Brain microvascular endothelial cell (primary cell): Measurements from ENCODE around the gene MSI2.

Experiments used
- DNase-seq: peaks from one replicate; pipeline ENCODE4 v3.0.0-alpha.2; 2020
- H3K27ac ChIP-seq: fragments of 250-450 bp; sonication (Bioruptor Pico); 2 replicates; pipeline ENCODE4 v1.5.1; 2020; ENCODE audit warnings: mild to moderate bottlenecking, moderate library complexity
- H3K27me3 ChIP-seq: fragments of 250-450 bp; sonication (Bioruptor Pico); replicated peaks from 2 replicates; pipeline ENCODE4 v1.5.1; 2020; ENCODE audit warnings: mild to moderate bottlenecking
- H3K36me3 ChIP-seq: fragments of 250-450 bp; sonication (Bioruptor Pico); replicated peaks from 2 replicates; pipeline ENCODE4 v1.5.1; 2020; ENCODE audit warnings: mild to moderate bottlenecking
- H3K4me3 ChIP-seq: 2 replicates; pipeline ENCODE4 v1.5.1; 2011; ENCODE audit warnings: low read depth, mild to moderate bottlenecking, control low read depth, low read length, moderate library complexity
- in situ Hi-C: cut with HindIII; loops from 2 replicates; pipeline ENCODE4 v1.10.0; 2017; ENCODE audit warnings: low sequenced_read_pairs, low pct_ligation_motif_present
- TF ChIP-seq, protein P1 (sequence below): IDR thresholded peaks from 2 replicates; pipeline ENCODE4 v1.5.1; 2011; ENCODE audit warnings: low read depth, mild to moderate bottlenecking, moderate library complexity, low read length, control low read depth, inconsistent platforms; ENCODE audit errors: missing control alignments

Gene MSI2

DNA sequence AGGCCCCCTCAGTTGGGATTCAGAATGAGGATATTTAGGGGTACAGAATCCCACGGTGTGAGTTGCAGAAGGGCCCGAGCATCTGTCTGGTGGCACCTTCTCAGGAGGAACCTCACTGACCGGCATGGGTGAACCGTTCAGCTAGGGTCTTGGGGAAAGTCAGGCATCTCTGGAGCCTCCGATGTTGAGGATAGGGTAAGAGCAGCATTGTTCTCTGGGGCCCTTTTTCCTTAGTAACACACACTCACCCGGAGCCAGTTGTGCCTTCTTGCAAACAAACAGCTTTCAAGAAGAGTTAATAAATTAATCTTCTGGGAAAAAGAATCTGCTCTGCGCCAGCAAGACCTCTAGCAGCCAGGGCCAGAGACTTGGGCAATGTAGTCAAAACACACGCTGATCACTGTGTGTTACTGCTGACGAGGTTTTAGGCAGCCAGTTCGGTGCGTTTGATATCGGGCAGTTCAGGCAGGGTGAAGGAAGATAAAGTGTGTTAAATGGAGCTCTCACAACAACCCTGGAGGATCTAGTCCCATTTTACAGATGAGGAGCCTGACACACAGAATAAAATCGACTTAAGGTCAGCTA lies 48.9 kb downstream of the MSI2 start:
- TF ChIP-seq, protein P1, sequence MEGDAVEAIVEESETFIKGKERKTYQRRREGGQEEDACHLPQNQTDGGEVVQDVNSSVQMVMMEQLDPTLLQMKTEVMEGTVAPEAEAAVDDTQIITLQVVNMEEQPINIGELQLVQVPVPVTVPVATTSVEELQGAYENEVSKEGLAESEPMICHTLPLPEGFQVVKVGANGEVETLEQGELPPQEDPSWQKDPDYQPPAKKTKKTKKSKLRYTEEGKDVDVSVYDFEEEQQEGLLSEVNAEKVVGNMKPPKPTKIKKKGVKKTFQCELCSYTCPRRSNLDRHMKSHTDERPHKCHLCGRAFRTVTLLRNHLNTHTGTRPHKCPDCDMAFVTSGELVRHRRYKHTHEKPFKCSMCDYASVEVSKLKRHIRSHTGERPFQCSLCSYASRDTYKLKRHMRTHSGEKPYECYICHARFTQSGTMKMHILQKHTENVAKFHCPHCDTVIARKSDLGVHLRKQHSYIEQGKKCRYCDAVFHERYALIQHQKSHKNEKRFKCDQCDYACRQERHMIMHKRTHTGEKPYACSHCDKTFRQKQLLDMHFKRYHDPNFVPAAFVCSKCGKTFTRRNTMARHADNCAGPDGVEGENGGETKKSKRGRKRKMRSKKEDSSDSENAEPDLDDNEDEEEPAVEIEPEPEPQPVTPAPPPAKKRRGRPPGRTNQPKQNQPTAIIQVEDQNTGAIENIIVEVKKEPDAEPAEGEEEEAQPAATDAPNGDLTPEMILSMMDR: no peak
- no peak overlapping the region for H3K4me3 ChIP-seq
- H3K27ac ChIP-seq: no peak overlapping the region
- in situ Hi-C loops: no loop called here
- no peaks in the 10 kb centered on the region for H3K27me3 ChIP-seq
- H3K36me3 ChIP-seq: no peaks in the 10 kb centered on the region
- DNase-seq: no peak

DNA sequence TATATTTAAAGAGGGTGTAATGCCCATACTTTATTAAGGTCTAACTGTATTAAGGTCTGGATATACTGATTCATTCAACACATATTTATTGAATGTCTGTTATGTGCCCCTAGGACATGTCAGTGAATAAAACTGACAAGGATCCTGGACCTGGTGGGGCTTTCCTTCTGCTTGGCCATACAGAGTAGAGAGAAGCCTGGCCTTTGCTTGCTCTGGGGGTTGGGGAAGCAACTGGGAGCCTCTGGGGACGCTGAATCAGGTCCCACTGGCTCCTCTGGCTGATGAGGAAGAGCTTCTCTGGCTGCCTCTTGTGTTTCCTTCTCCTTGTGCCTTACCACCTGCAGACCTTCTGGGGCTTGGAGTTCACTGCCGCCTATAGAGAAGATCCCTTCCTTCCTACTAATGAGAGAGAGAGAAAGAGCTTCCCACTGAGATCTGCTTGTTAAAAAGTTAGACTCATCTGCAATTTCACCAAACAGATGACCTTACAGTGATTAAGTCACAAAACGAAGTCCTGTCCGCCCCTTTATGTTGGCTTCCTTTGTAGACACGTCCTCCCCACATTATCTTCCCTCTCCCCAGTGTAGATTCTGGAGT lies 49.7 kb downstream of the MSI2 start:
- no peak overlapping the region for H3K27ac ChIP-seq
- H3K4me3 ChIP-seq: no peak overlapping the region
- DNase-seq: peak; percentile 9
- H3K27me3 ChIP-seq: no peaks in the 10 kb centered on the region
- no peaks in the 10 kb centered on the region for H3K36me3 ChIP-seq
- TF ChIP-seq, protein P1: no peak
- in situ Hi-C loops: no loop called here

- TF ChIP-seq, protein P1: no peak
- Histone ChIP-seq H3K36me3 (no peaks in the 10 kb centered on the region), H3K27ac (no peak overlapping the region), H3K4me3 (no peak overlapping the region), H3K27me3 (no peaks in the 10 kb centered on the region)
- DNase-seq: no peak
- in situ Hi-C loops: no loop called here
Measured at GRCh38 chr17:57308543-57309186, 52.3 kb downstream of the MSI2 start.

- no peak for DNase-seq
- Histone ChIP-seq H3K27ac (no peak overlapping the region), H3K36me3 (no peaks in the 10 kb centered on the region), H3K4me3 (no peak overlapping the region), H3K27me3 (no peaks in the 10 kb centered on the region)
- TF ChIP-seq, protein P1: no peak
- in situ Hi-C loops: no loop called here
Measured at GRCh38 chr17:57309479-57309878, 53.2 kb downstream of the MSI2 start.

- Histone ChIP-seq H3K4me3 (no peak overlapping the region), H3K27ac (no peak overlapping the region), H3K36me3 (no peaks in the 10 kb centered on the region), H3K27me3 (no peaks in the 10 kb centered on the region)
- in situ Hi-C loops: no loop called here
- no peak for DNase-seq
- TF ChIP-seq, protein P1: no peak
Measured at GRCh38 chr17:57311281-57312216, 55.2 kb downstream of the MSI2 start.
